Measurements from ENCODE around the gene PBLD.

The PBLD gene

GRCh38 chr10:68331455-68332258 is 1.1 kb downstream of the PBLD start, which contains the start of gene HNRNPH3:
Gene HNRNPH3, plus strand, starts transcription at chr10:68332064. Its CDS starts 5,158 bp downstream, at chr10:68337222.
- H3K9ac ChIP-seq (ENCODE audit: low read length) = peak within 1 kb of the TSS; percentile 99
- H3K27ac ChIP-seq (ENCODE audit: low read length) = peak within 1 kb of the TSS; percentile 90
- peak within 1 kb of the TSS; percentile 47 for H2AFZ ChIP-seq (ENCODE audit: low read depth, low read length)
- H3K4me3 ChIP-seq (ENCODE audit: low read length) = peak within 1 kb of the TSS; percentile 100
- peak within 1 kb of the TSS; percentile 98 for H3K4me2 ChIP-seq (ENCODE audit: low read length)
- no peaks in the 10 kb centered on the region for H3K27me3 ChIP-seq (ENCODE audit: low read depth, low read length)
- peaks cover 31% of the 10 kb centered on the region for H3K4me1 ChIP-seq (ENCODE audit: low read length)
- H3K36me3 ChIP-seq (replicated peaks; ENCODE audit: low read depth, low read length) = peaks cover 10% of the 10 kb centered on the region
- TF ChIP-seq EZH2phosphoT487 (IDR thresholded peaks at IDR 0.05; ENCODE audit: low read depth) (no peak), CTCF (IDR thresholded peaks at IDR 0.05; ENCODE audit: low read depth, low read length) (no peak)
- peaks cover 39% of the 10 kb centered on the region for H4K20me1 ChIP-seq (ENCODE audit: insufficient read depth, low read length)
- peaks cover 54% of the 10 kb centered on the region for H3K79me2 ChIP-seq (ENCODE audit: low read length)
- no peaks in the 10 kb centered on the region for H3K9me3 ChIP-seq (ENCODE audit: insufficient read depth, low read length)

- peaks cover 47% of the 10 kb centered on the region for H3K79me2 ChIP-seq (ENCODE audit: low read length)
Observed at GRCh38 chr10:68330852-68331454, 1.8 kb downstream of the PBLD start.

GRCh38 chr10:68329506-68329861 is 3.2 kb downstream of the PBLD start:
- Histone ChIP-seq H3K9me3 (ENCODE audit: insufficient read depth, low read length) (no peaks in the 10 kb centered on the region), H2AFZ (ENCODE audit: low read depth, low read length) (no peak overlapping the region), H3K27ac (ENCODE audit: low read length) (no peak overlapping the region), H3K9ac (ENCODE audit: low read length) (no peak overlapping the region), H3K36me3 (replicated peaks; ENCODE audit: low read depth, low read length) (peaks cover 10% of the 10 kb centered on the region), H3K4me3 (ENCODE audit: low read length) (no peak overlapping the region), H3K79me2 (ENCODE audit: low read length) (peaks cover 33% of the 10 kb centered on the region), H3K27me3 (ENCODE audit: low read depth, low read length) (no peaks in the 10 kb centered on the region), H3K4me2 (ENCODE audit: low read length) (no peak overlapping the region), H4K20me1 (ENCODE audit: insufficient read depth, low read length) (peaks cover 17% of the 10 kb centered on the region), H3K4me1 (ENCODE audit: low read length) (peaks cover 9% of the 10 kb centered on the region)
- no peak for TF ChIP-seq EZH2phosphoT487 (IDR thresholded peaks at IDR 0.05; ENCODE audit: low read depth)
- TF ChIP-seq CTCF (IDR thresholded peaks at IDR 0.05; ENCODE audit: low read depth, low read length) = no peak

More at GRCh38 chr10:68330852-68331454, 1.8 kb downstream of the PBLD start:
- peaks cover 24% of the 10 kb centered on the region for H3K4me1 ChIP-seq (ENCODE audit: low read length)
- H3K9me3 ChIP-seq (ENCODE audit: insufficient read depth, low read length) = no peaks in the 10 kb centered on the region
- no peaks in the 10 kb centered on the region for H3K27me3 ChIP-seq (ENCODE audit: low read depth, low read length)
- peaks cover 32% of the 10 kb centered on the region for H4K20me1 ChIP-seq (ENCODE audit: insufficient read depth, low read length)
- H3K9ac ChIP-seq (ENCODE audit: low read length) = peak overlapping the region; percentile 88
- peaks cover 10% of the 10 kb centered on the region for H3K36me3 ChIP-seq (replicated peaks; ENCODE audit: low read depth, low read length)
- TF ChIP-seq CTCF (IDR thresholded peaks at IDR 0.05; ENCODE audit: low read depth, low read length) (no peak), EZH2phosphoT487 (IDR thresholded peaks at IDR 0.05; ENCODE audit: low read depth) (no peak)
- peak overlapping the region; percentile 47 for H2AFZ ChIP-seq (ENCODE audit: low read depth, low read length)
- peak overlapping the region; percentile 90 for H3K27ac ChIP-seq (ENCODE audit: low read length)
- H3K4me2 ChIP-seq (ENCODE audit: low read length) = peak overlapping the region; percentile 98
- peak overlapping the region; percentile 100 for H3K4me3 ChIP-seq (ENCODE audit: low read length)

Data from OCI-LY3 (cell line).